ACC112 (cell line): ENCODE results near the gene TRIP12.
"Not testable (repeated sequence)": the region's sequence is repeated elsewhere in the genome, so short reads cannot be mapped to it uniquely, and the experiment has no call there.

Source experiments
- H2AFZ ChIP-seq: fragments of 200-600 bp; sonication (generic); one replicate; pipeline ENCODE4 v1.6.0; 2017; ENCODE audit warnings: antibody characterized with exemption, low read length; ENCODE audit not compliant: unreplicated experiment
- H3K27ac ChIP-seq: fragments of 200-600 bp; sonication (generic); 2 replicates; pipeline ENCODE4 v1.5.1; 2014; ENCODE audit warnings: low read depth, mild to moderate bottlenecking, antibody characterized with exemption, low read length, moderate library complexity
- H3K27me3 ChIP-seq: fragments of 200-600 bp; sonication (generic); 2 replicates; pipeline ENCODE4 v1.6.1; 2014; ENCODE audit warnings: mild to moderate bottlenecking, antibody characterized with exemption, low read length, moderate library complexity, mixed read lengths; ENCODE audit not compliant: insufficient read depth
- H3K36me3 ChIP-seq: fragments of 200-600 bp; sonication (generic); 2 replicates; pipeline ENCODE4 v1.6.1; 2016; ENCODE audit warnings: mild to moderate bottlenecking, antibody characterized with exemption, low read length, moderate library complexity, mixed read lengths; ENCODE audit not compliant: insufficient read depth
- H3K4me1 ChIP-seq: fragments of 200-600 bp; sonication (generic); one replicate; pipeline ENCODE4 v1.6.1; 2016; ENCODE audit warnings: low read length, mixed read lengths; ENCODE audit not compliant: insufficient read depth, unreplicated experiment, control insufficient read depth
- H3K4me3 ChIP-seq: fragments of 200-600 bp; sonication (generic); 2 replicates; pipeline ENCODE4 v1.5.1; 2014; ENCODE audit warnings: mild to moderate bottlenecking, low read depth, low read length
- H3K79me2 ChIP-seq: fragments of 200-600 bp; sonication (generic); one replicate; pipeline ENCODE4 v1.6.0; 2016; ENCODE audit warnings: low read length; ENCODE audit not compliant: control insufficient read depth, unreplicated experiment, insufficient read depth

The TRIP12 gene

DNA sequence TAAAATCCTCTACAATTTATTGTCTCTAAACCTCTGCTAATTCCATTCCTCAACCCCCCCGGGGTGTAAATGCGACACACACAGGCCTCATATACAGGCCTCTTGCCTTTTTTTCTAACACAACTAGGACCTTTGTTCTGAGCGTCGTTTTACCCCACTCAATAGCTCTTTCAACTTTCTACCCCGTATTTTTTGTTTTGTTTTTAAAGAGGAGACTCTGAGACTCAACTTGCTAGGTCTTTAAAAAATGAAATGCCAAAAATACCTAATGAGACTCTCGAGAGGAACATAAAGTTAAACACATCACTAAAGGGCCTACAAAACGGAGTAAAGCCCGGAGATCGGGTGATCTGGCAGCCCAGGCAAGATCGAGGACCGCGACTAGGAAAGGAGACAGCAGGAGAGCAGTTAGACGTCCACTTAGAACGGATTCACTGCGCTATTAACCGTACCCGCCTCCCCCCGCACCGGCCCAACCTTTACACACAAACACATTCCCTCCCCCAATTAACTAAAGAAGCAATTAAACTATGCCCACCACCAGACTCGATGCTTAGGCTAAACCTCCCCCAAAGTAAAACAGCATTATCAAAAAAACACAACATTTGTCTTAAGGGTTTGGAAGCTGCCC, 1.7 kb downstream of the TRIP12 start:
- Histone ChIP-seq H3K4me3 (peak overlapping the region; percentile 93), H3K27ac (peak overlapping the region; percentile 94), H2AFZ (no peak overlapping the region), H3K36me3 (peaks cover 12% of the 10 kb centered on the region), H3K4me1 (peaks cover 13% of the 10 kb centered on the region), H3K79me2 (peaks cover 78% of the 10 kb centered on the region), H3K27me3 (no peaks in the 10 kb centered on the region)

GRCh38 chr2:229917793-229918192, 4.0 kb downstream of the TRIP12 start:
- Histone ChIP-seq H3K27me3 (no peaks in the 10 kb centered on the region), H3K79me2 (peaks cover 85% of the 10 kb centered on the region), H3K36me3 (peaks cover 16% of the 10 kb centered on the region), H2AFZ (no peak overlapping the region), H3K4me3 (no peak overlapping the region), H3K4me1 (peaks cover 25% of the 10 kb centered on the region), H3K27ac (no peak overlapping the region)

DNA sequence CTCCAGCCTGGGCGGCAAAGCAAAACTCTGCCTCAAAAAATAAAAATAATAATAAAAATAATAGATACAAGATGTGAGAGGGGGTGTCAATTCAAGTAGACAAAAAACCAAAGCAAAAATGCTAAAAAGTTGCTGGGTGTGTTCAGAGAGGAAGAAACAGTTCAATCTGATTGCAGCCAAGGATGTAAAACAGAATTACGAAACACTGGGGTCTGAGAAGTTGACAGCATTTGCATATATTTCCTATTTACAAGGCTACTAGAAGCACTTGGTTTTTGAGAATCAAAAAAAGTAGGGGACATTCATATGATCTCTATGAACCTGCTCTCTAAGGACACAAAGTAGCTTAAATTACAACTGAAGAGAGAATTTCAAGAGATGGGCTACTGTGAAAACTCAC, 7.6 kb downstream of the TRIP12 start:
- H3K36me3 ChIP-seq: peaks cover 19% of the 10 kb centered on the region
- no peak overlapping the region for H3K4me3 ChIP-seq
- no peaks in the 10 kb centered on the region for H3K27me3 ChIP-seq
- H3K27ac ChIP-seq: no peak overlapping the region
- no peak overlapping the region for H2AFZ ChIP-seq
- peaks cover 97% of the 10 kb centered on the region for H3K79me2 ChIP-seq
- H3K4me1 ChIP-seq: peaks cover 45% of the 10 kb centered on the region

GRCh38 chr2:229910832-229911412, 10.9 kb downstream of the TRIP12 start:
- 0 out of 2 replicates have a peak, but pooled peaks cover 10% of the 10 kb centered on the region for H3K36me3 ChIP-seq
- H3K4me3 ChIP-seq: no peak overlapping the region
- peaks cover 91% of the 10 kb centered on the region for H3K79me2 ChIP-seq
- H3K27me3 ChIP-seq: no peaks in the 10 kb centered on the region
- 0 out of 2 replicates have a peak overlapping the region, but pooled peaks have one; percentile 6 for H3K27ac ChIP-seq
- H3K4me1 ChIP-seq: peaks cover 40% of the 10 kb centered on the region
- no peak overlapping the region for H2AFZ ChIP-seq

GRCh38 chr2:229910147-229910831, 11.5 kb downstream of the TRIP12 start:
- no peaks in the 10 kb centered on the region for H3K27me3 ChIP-seq
- H3K4me3 ChIP-seq: no peak overlapping the region
- H3K27ac ChIP-seq: 0 out of 2 replicates have a peak overlapping the region, but pooled peaks have one; percentile 6
- H3K4me1 ChIP-seq: peaks cover 40% of the 10 kb centered on the region
- H3K79me2 ChIP-seq: peaks cover 91% of the 10 kb centered on the region
- 0 out of 2 replicates have a peak, but pooled peaks cover 10% of the 10 kb centered on the region for H3K36me3 ChIP-seq
- no peak overlapping the region for H2AFZ ChIP-seq

DNA sequence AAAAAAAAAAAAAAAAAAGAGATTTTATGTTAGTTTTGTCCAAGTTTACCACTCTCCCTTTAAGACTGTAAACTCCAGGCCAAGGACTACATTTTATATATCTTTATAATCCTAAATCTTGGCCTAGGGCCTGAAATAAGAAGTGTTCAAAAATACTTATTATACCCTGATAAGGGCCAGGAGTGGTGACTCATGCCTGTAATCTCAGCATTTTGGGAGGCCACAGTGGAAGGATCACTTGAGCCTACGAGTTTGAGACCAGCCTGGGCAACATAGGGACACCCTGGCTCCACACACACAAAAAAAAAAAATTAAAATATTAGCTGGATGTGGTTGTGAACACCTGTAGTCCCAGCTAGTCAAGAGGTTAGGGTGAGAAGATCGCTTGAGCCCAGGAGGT, 12.7 kb downstream of the TRIP12 start:
- H3K36me3 ChIP-seq: peaks cover 10% of the 10 kb centered on the region; the same call in 1 of the 2 replicates
- H3K4me3 ChIP-seq: no peak overlapping the region
- H3K79me2 ChIP-seq: peaks cover 90% of the 10 kb centered on the region
- H3K4me1 ChIP-seq: peaks cover 36% of the 10 kb centered on the region
- H2AFZ ChIP-seq: no peak overlapping the region
- H3K27ac ChIP-seq: no peak overlapping the region
- no peaks in the 10 kb centered on the region for H3K27me3 ChIP-seq

- H2AFZ ChIP-seq: no peak overlapping the region
- no peaks in the 10 kb centered on the region for H3K27me3 ChIP-seq
- H3K4me1 ChIP-seq: peaks cover 33% of the 10 kb centered on the region
- H3K4me3 ChIP-seq: no peak overlapping the region
- H3K36me3 ChIP-seq: peaks cover 6% of the 10 kb centered on the region; the same call in 1 of the 2 replicates
- peaks cover 89% of the 10 kb centered on the region for H3K79me2 ChIP-seq
- H3K27ac ChIP-seq: no peak overlapping the region
These were observed 16.2 kb downstream of the TRIP12 start for GRCh38 chr2:229905601-229906000.

GRCh38 chr2:229903037-229903436, 18.8 kb downstream of the TRIP12 start:
- Histone ChIP-seq H2AFZ (no peak overlapping the region), H3K27me3 (no peaks in the 10 kb centered on the region), H3K27ac (no peak overlapping the region), H3K79me2 (peaks cover 90% of the 10 kb centered on the region), H3K4me1 (peaks cover 31% of the 10 kb centered on the region), H3K4me3 (no peak overlapping the region), H3K36me3 (peaks cover 12% of the 10 kb centered on the region)

DNA sequence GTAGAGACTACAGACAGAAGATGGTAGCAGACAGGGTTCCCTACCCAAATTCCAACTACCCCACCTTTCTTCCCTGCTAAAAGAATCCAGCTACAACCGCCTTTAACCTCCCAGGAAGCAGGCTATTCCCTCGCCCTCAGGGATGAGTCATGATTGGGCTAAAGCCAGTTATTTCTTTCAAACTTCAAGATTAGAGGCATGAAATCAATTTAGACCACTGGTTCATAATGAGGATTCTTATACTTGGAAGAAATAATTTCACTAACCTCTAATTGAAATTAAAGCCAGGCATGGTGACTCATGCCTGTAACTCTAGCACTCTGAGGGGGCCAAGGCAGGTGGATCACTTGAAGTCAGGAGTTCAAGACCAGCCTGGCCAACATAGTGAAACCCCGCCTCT, 20.0 kb downstream of the TRIP12 start:
- peak overlapping the region; percentile 76 for H3K27ac ChIP-seq
- peaks cover 90% of the 10 kb centered on the region for H3K79me2 ChIP-seq
- H2AFZ ChIP-seq: no peak overlapping the region
- H3K36me3 ChIP-seq: peaks cover 9% of the 10 kb centered on the region
- 0 out of 2 replicates have a peak overlapping the region, but pooled peaks have one; percentile 6 for H3K4me3 ChIP-seq
- peaks cover 31% of the 10 kb centered on the region for H3K4me1 ChIP-seq
- H3K27me3 ChIP-seq: no peaks in the 10 kb centered on the region

GRCh38 chr2:229900514-229900913, 21.3 kb downstream of the TRIP12 start:
- H3K79me2 ChIP-seq: peaks cover 93% of the 10 kb centered on the region
- not testable (repeated sequence) for H3K36me3 ChIP-seq, H3K27ac ChIP-seq

More at GRCh38 chr2:229900514-229900913, 21.3 kb downstream of the TRIP12 start:
- H3K27me3 ChIP-seq, H3K4me3 ChIP-seq, H2AFZ ChIP-seq: not testable (repeated sequence)
- peaks cover 31% of the 10 kb centered on the region for H3K4me1 ChIP-seq
